Left kidney (tissue), 2 donors: Measurements from ENCODE around the gene STK40. TPM values are rescaled to one million over a fixed set of nuclear protein-coding genes. Genes with fewer than 3 reads are reported as not detected.

Experiments
- DNase-seq: peaks from one replicate; pipeline ENCODE4 v3.0.0-alpha.2; 2013
- polyA plus RNA-seq: library from polyadenylated mRNA; unstranded; fragments of 120-200 nt; gene quantifications from one replicate; pipeline ENCODE4 v1.2.1, GENCODE V29; 2013; ENCODE audit not compliant: insufficient read length

STK40 gene
- polyA plus RNA-seq, 1 donor, result 40.4 TPM

DNA sequence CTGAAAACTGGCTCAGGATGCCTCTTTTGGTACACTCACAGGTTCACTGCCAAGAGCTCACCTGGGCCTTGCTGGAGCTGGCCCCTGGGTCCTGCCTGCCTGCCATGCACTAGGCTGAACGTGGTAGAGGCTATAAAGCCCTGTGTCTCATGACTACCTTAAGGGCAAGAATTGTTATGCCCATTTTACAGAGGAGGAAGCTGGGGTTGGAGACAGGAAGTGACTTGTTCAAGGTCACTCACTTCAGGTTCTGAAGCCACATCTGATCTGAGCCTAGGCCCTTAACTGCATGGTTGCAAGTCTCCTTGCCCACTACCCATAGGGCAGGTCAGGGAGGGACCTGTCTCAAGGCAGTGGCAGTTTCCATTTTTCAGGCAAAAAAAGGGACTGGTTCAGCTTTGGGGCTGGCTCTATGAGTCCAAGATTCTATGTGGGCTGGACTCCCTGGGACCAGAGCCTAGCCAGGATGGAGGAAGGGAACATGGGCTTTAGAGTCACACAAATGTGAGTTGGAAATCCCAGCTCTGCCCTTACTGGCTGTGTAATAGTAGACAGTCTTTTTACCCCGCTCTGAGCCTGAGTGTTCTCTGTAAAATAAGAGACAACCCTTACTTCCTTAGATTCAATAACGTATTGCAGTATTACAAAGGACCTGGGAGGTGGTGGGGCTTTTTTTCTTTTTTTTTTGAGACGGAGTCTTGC lies 7.8 kb downstream of the STK40 start:
- DNase-seq, result no peak

DNA sequence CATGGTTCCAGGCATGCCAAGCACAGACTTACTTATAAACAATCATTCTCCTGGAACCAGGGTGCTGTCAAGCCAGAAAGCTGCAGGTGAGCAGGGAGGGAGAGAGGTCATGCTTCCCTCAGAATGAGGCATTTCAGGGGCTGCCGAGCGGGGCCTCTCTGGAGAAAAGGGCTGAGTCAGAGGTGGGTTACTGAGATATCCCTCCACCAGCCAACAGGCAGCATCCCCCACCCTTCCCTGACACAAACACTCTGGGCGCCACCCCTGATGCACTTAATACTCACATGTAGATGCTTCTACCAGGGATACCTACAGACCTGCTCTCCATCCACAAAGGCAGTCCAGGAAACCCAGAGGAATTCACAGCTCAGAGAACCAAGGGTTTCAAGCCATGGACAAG lies 13.1 kb downstream of the STK40 start:
- DNase-seq, result no peak

DNA sequence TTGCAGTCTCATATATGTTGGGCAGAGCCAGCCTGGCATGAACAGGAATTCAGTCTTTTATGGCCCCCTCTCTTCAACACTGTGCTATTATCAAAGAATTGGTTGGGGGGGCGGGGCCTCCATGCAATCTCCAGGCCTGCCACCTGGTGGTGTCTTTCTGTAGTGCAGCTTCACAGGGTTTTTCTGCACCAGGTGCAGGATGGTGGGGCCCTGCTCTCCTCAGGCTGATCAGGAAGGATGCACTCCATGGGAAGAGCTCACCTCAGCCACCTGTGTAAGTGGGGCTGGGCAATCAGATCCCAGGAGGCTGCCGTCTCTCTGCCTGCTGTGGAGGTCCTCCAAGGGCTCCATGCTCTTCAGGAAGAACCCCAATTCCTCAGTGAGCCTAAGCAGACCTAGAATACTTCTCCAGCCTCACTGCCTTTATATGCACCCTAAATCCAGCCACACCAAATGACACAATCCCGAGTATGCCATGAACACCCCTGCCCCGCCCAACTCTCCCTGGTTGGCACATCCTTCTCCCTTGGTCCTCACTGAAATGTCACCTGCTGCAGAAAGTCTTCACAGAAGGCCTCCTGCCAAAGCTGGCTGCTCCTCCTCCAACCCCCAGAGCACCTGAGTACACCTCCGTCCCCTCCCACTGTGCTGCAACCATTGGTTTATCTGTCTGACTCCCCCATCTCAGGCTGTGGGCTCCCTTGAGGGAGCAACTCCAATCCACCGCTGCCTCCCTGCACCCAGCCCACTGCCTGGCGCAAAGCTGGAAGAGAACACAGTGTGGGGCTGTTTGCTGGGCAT lies 16.5 kb downstream of the STK40 start:
- DNase-seq, result peak; percentile 81

DNA sequence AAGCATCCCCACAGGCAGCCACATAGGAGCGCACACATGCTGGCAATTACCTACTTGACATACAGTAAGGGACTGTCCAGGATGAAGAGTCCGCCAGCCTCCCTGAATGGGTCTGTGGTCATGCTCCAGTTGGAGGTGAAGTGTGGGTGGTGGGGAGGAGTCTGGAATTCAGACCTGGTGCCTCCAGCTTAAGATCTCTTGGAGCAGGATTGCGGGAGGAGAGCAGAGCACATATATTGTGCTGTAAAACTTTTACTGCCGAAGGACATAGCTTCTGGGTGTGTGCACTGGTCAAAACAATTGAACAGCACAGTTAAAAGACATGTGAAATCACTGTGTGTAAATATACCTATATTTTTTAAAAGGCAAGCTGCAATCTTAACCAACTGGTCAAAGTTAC lies 17.9 kb downstream of the STK40 start:
- DNase-seq, result no peak

DNA sequence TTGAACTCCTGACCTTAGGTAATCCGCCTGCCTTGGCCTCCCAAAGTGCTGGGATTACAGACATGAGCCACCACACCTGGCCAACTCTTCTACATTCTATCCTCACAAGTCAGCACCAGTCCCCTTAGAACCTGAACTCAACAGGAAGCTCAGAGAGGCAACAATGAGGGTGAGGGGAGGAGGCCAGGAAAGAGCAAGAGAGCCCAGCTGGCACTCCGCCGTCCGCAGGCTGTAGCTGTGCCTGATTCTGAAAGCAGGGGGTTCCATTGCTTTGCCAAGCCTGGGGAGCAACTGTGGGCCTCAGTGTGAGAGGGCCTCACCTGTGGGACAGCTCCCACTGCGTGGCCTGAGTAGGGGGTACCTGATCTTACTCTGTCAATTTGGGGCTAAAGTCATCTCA lies 18.7 kb downstream of the STK40 start:
- no peak for DNase-seq

DNA sequence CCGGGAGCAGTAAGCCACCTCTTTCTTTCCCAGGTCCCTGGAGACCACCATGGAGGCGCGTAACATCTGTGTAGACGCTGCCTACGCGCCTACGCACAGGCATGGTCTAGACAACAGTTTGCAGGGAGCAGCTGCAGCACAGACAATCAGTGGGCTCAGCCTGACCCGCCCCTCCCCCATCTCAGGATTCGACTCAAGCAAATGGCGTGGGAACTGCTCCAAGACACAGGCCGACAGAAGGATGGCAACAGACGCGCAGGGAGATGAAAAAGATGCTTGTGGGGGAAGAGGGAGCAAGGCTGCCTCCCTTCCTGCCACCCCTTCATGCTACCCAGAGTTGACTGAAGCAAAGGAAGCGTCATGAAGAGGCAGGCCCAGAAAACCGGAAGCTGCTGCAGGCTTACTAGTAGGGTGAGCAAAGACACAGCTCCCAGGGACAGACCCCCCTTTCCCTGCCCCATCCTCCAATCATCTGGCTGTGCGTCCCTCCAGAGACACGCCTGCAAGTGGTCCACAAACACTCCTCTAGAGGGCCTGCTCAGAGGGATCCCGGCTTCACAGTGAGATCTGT lies 19.5 kb downstream of the STK40 start:
- DNase-seq, result peak; percentile 70

DNA sequence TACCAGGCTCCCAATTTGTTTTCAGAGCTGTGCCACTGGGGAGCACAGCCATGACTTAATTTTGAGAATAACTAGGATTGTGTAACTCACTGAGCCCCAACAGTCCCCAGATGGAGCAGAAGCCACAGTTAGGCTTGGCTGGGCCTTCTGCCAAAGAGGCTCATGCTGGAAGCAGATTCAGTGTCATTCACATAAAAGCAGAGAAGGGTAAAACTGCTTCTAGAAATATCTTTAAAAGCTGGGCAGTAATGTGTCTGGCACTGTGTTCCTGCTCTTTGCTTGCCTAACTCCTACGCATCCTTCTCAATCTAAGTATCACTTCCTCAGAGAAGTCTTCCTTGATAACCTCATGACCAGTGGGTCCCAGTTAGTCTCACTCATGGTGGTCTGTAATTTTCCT lies 20.3 kb downstream of the STK40 start:
- DNase-seq, result no peak

DNA sequence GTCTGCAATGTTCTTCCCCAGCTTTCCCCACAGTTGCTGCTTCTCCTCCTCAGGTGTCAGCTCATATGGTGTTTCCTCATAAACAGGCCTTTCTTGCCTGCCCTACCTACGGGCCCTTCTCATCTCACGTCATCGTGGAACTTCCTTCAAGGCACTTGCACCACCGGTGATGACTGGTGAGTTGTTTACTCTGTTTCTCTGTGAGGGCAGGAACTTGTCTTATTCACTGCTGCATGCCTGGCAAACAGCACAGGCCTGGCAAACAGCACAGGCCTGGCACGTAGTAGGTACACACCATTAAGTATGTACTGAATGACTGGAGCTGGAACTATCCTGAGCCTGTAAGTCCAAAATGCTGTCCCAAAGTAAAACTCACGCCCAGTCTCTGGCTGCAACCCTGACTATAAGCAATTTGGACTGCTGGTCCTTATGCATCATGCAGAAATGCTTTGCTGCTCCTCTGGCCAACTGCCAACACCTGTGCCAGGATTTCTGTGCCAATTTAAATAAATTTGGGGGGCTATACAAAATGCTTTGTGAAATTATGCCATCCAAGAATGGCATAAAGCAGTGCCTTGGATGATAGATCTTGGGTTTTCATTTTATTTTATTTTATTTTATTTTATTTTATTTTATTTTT lies 25.7 kb downstream of the STK40 start:
- no peak for DNase-seq

DNA sequence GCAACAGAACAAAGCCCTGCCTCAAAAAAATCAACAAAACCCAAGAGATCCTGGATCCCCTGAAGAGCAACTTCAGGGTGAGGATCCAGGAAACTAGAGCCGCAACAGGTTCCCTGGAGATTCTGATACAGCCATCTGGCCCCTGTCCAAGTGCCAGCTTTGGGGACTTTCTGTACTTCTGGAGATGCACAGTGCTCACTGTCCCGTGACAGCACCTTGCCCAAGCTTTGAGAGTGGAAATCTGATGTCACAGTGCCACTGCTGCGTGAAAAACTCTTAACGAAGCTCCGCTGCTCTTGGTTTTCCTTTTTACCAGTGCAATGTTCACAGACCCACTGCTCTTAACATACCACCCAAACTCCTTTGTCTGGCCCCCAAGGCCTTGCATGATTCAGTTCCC lies 26.3 kb downstream of the STK40 start:
- no peak for DNase-seq

DNA sequence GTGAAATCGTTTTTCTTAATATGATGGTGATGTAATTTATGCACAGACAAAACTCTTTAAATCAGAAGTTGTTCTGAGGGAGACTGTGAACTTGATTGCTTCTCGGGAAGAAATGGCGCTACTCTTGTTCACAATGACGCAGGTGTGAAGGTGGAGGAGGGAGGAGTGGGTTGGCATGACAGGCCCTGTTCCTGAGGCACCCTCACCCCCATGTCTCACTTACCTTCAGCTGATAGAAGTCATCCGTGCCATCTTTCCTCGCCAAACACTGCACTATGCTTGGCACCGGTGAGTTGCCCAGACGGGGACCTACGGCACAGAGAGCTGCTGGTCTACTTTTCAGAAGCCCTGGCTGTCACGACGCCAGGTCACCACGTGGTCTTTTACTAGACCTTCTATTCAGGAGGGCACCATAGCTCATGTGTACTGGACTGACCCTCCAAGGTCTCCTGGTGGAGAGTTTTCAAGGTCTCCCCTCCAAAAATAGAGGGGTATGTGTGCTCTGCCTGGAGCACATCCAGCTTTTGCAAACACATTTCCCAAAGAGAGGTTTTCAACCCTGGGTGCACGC lies 27.1 kb downstream of the STK40 start:
- DNase-seq, result no peak

DNA sequence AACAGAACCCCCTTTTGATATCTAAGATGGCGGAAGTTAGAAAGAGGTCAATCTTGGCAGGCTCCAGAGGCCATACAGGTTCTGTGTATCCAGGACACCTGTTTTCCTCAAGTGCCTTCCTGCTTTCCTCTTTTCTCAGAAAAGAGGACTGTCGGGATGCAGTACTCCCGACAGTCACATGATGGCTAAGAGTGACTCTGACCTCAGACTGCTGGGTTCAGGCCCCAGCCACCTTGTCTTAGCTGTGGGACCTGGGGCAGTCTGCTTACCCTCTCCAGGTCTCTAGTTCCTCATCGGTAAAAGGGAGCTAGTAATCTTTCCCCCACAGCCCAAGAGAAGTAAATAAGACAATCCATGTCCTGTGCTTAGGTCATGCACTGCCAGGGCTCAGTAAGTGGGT lies 29.9 kb downstream of the STK40 start:
- no peak for DNase-seq

DNA sequence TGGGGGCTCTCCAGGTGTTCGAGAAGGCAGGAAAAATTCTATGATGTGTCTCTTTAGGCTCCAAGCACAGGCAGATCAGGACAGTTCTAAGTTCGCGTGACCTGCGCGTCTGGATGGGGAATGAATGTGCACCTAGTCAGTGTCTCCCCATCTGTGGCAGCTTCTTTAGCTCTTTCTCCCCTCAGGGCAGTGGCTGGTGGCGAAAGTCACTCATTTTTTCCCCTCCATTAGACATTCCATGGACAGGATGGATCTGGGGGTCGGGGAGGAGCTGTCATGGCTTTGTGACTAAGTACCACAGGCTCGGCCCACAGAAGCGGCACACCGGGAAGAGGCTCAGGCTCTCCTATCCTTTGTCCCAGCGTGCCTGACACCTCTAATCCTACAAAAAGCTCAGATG lies 31.2 kb downstream of the STK40 start:
- no peak for DNase-seq

DNA sequence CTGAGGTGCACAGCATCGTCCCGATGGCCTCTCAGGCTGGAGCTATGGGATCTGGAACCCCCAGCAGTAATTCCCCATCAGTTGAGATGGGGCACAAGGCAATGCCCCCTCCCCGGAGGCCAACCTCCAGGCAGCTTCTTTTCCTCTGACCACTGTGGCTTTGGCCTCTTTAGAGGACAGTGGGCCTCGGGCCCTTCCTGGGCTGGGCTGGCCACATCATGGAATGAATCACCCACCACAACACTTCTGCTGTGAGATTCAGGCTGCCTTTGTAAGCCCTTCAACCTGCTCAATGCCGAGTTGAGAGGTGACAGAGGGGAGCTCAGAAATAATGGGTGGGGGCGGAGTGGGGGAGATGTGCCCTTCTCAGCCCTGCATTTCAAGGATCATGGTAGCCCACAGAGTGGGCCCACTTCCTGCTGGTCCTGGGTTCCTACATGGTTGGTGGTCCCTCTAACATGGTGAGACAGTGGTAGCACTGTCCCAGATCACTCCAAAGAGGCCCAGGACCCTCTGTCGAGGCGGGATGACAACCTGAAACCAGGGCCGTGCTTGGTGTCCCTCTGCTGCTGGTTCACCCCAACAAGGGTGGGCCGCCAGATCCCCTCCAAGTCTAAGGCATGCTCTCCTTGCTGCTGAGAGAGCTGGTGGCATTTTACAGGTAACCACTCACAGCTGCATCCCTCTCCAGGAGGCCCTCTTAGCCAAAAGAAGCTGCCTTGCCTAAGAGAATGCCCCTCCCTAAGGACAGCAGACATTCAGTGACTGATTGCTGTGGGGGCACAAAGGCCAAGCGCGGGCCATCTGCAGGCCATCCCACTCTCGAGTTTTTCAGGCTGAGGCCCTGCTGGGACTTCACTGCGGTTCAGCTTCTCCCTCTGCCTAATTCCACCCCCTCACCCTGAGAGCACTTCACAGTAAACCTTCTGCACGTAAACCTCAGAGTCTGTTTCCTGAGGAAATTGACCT lies 32.5 kb downstream of the STK40 start:
- DNase-seq, result no peak

DNA sequence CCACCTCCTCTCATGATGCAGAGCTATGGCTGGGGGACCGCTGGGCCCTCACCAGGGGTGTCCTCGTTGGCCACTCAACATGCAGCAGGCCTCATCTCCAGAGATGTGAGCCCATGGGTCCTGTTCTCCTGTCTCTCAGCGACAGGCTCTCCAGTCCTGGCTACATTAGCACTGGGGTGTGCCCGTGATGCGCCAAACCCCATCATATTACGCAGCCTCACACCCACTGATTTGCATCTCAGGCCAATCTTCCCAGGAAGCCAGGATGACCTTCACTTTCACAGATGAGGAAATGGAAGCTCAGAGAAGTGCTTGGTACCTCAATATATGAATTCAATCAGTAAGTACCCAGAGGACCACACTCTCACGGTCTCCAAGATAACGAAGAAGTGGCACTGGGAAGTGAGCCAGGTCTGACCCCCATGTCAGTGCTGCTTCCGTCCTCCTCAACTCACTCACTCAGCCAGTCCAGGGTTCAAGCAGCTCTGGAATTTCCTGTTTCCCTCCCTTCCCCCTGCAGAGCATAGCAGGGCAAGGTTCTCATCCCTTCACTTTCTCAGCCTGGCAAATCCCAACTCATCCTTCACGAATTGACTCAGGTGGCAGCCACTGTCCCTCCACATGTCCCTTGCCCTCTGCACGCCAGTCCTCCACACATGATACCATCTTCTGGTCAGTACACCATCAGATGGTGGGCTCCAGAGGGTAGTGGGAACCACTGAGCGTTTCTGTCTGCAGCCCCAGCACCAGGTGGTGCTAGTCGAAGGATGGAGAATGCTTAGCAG lies 33.4 kb downstream of the STK40 start:
- no peak for DNase-seq

DNA sequence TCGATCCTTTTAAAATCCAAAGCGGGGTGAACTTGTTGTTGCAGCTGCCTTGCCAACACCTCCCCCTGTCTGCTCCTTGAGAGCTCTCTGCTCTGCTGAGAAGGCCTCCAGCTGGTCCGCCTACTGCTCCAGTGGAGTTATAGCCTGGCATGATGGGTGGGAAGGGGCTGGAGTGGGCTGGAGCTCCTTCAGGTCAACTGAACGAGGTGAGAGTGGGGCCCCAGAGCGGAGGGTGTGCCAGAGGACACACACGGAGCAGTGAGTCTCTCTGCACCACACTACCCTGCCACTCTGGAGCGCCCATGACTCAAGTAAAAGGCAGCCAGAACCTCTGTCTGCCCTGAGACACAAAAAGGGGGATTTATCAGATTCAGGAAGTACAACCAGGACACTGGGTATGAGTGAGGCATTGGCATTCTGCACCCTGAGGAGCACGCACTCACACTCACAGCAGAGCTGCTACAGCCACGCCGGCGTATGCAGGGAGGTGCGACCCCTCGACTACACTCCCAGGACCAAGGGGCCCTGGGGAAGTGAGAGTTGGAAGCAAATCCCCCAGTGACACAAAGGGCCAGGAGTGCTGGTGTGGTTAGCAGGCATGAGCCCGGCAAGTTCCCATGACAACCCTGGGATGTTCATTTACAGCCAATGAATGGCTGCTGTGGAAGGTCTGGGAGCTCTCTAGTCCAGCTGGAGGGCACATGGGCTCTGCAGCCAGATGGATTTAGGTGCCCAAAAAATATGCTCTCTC lies 34.3 kb downstream of the STK40 start:
- DNase-seq, result no peak

DNA sequence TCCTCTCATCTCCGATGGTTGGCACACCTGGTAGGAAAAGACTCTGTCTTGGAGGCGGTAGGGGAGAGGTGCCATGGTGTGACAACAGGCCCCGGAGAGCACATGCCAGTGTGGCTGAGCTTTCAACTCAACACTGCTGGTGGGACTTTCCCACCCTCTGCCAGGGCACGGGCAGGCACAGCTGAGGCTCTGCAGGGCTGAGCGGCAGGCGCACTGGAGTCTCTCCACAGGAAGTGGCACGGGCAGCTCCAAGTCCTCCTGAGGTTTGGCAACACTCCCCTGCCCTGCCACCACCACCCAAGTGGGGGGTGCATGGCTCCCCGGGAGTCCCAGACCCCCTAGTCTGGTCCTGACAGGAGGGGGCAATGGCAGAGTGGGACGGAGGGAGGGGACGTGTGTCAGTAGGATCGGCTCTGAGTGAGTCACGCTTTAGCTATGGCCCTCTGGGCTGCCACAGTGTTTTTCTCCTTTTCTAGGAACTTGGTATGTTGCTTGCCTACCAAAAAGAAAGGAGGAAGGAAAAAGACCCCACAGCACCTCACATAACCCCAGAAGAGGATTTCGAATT lies 35.0 kb downstream of the STK40 start:
- no peak for DNase-seq

DNA sequence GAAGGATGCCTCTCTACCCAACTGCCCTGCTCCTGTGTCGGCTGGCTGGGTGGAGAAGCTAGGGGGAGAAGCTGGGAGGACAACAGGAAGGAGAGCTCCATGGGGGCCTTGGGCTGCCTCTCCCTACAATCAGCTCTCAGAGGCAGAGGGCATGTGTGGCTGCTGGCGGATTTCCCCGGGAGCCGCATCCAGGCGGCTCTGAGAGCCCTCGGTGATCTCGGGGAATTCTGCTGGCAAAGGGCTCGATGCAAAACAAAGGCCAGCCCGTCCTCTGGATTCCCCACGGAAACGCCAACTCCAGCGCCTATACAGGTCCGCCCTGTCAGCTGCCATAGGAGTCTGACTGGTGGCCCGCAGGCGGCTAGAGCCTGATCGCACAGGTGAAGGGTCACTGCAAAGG lies 35.9 kb downstream of the STK40 start:
- DNase-seq, result no peak

DNA sequence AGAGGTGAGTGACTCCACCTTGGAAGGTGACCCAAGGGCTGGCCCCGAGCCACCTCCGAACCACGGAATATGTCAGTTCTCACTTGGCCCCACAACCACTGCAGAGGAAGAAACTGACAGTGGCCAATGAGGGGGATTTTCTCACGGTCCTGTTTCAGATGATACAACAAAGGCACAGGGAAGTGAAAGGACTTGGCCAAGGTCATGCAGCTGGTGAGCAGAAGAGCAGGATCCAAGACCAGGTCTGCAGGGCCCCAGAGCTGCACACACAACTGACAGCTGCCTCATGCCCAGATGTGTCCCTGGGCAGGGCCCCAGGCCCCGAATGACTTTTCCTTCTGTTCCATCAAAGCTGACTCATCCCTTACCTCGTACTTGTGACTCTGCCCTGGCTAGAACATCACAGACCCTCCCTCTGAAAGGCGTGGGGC lies 36.5 kb downstream of the STK40 start:
- no peak for DNase-seq

DNA sequence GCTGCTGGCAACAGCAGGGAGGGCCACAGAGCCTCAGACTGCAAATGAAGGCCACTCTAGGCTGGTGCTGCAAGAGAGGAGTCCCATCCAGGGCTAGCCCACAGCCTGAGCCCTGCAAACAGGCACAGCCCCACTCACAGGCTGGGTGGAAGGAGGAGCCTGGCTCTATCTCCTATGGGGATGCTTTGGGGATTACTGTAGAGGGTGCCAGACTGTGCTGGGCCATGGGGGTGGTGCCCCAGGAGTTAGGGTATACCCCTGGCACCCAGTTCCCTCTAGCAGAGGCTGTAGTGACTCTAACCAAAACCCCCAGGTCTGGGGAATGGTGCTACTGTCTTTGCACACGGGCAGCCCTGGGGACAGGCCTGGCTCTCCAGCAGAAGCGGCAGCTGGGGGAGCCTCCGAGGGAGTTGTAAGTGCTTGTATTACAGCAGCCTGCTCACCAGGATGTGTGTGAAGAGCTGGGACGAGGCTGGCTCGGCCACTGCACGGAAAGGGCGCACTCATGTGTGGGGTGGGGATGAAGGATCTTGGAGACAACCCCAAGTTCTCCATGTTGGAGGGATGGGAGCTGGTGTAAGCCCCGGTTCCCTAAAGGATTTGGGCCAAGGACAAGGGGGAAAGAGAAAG lies 38.9 kb downstream of the STK40 start:
- DNase-seq, result no peak
